Upper lobe of left lung (tissue), 4 donors: ENCODE results near the gene SGMS1.

Experiments
- EP300 ChIP-seq, 4 donors: sonication (generic); formaldehyde crosslinking; IDR thresholded peaks; one replicate each; pipeline ENCODE4 v1.5.1; 2017; ENCODE audit warnings: antibody characterized with exemption in 4 of 4, control low read depth in 2 of 4
- POLR2A ChIP-seq, 4 donors: fragments of 450-650 bp; IDR thresholded peaks; one replicate each; pipeline ENCODE4 v1.5.1; 2016 to 2017; ENCODE audit warnings: antibody characterized with exemption in 4 of 4, mild to moderate bottlenecking in 2 of 4
- POLR2AphosphoS5 ChIP-seq, 2 donors: sonication (generic); formaldehyde crosslinking; IDR thresholded peaks; one replicate each; pipeline ENCODE4 v1.5.1; 2017; ENCODE audit warnings: antibody characterized with exemption in 2 of 2

DNA sequence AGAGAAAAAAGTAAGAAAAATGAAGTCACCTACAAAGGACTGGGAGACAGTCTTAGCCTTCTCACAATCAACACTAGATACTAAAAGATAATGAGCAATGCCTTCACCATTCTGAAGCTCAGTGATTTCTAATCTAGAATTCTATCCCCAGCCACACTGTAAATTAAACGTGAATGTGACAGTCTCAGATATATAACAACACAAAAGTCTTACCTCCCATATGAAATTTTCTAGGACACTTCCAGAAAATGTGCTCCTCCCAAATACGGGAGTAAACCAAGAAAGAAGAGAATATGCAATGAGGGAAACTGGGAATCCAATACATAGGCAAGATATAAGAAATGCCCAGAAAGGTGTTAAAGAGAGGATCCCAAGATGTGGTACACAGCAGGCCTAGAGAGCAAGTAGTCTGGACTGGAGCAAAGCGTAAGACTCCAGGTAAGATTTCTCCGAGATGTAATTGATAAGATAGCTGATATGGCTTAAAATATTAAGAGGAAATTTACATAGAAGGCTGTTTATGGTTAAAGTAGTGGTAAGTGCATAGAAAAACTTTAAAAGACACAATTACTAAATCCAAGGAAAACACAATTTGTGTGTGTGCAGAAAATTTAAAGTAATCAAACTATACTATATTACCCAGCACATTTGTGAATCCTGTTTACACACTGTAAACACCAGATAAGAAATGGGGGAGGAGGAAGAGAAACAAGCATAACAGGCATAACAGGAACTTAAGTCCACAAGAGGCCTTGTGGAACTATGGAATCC, 44.1 kb downstream of the SGMS1 start:
- TF ChIP-seq EP300 (IDR thresholded peaks at IDR 0.05): peak in 2 of 4 donors; percentile 43 to 72
- TF ChIP-seq POLR2AphosphoS5 (IDR thresholded peaks at IDR 0.05): no peak
- no peak for TF ChIP-seq POLR2A (IDR thresholded peaks at IDR 0.05)
